Activated T-helper 17 cell treated with anti-CD3 and anti-CD28 coated beads, Interleukin-2, amount 50 U/mL, for 72 hours (primary cell): ENCODE measurements around the gene TTC17. TPM values are rescaled to one million over a fixed set of nuclear protein-coding genes. Genes with fewer than 3 reads are reported as not detected.
A peak's percentile ranks its signal among the peaks of the same experiment; 100 is the strongest.

Experiments used
- ATAC-seq: fragments of 150-1000 bp; cut with Tn5 transposase; replicated peaks from 2 replicates; pipeline ENCODE4 v1.10.0; 2021; ENCODE audit warnings: mild to moderate bottlenecking, moderate library complexity
- H3K27ac Mint-ChIP-seq: one replicate; pipeline ENCODE4 v1.8.0; 2022; ENCODE audit warnings: mixed read lengths
- H3K27me3 Mint-ChIP-seq: one replicate; pipeline ENCODE4 v1.8.0; 2022; ENCODE audit warnings: mixed read lengths
- H3K36me3 Mint-ChIP-seq: one replicate; pipeline ENCODE4 v1.8.0; 2022; ENCODE audit warnings: low read depth, mild to moderate bottlenecking, mixed read lengths
- H3K4me1 Mint-ChIP-seq: one replicate; pipeline ENCODE4 v1.8.0; 2022; ENCODE audit warnings: mixed read lengths
- H3K4me3 Mint-ChIP-seq: one replicate; pipeline ENCODE4 v1.8.0; 2022; ENCODE audit warnings: mild to moderate bottlenecking, mixed read lengths
- H3K9me3 Mint-ChIP-seq: one replicate; pipeline ENCODE4 v1.8.0; 2022; ENCODE audit warnings: mixed read lengths
- total RNA-seq, 2 donors: library from RNA; stranded (reverse); gene quantifications; one replicate each; pipeline ENCODE4 v1.2.3, GENCODE V29; 2022

TTC17 gene
- total RNA-seq, 2 donors from 2014 or later = 58.3 to 77.4 TPM

DNA sequence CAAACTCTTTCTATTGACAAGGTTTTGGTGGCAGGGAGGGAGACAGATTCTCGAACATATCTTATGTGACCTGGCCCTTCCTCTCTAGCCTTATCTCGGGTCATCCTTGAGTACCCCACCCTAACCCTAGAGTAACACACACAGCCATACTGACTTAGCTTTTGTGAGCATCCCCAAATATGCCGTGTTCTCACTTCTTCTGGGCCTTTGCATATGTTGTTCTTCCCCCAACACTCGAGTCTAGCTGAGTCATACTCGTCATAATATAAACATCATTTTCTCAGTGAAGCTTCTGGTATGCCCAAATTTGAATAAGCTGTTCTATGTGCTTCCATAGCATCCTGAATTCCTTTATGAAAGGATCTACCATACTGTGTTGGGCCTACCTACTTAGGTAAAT is 8.0 kb downstream of the TTC17 start:
- Mint-ChIP-seq H3K4me1 (peaks cover 26% of the 10 kb centered on the region), H3K9me3 (no peaks in the 10 kb centered on the region), H3K36me3 (peaks cover 65% of the 10 kb centered on the region), H3K27ac (peak overlapping the region; percentile 0), H3K4me3 (no peak overlapping the region), H3K27me3 (no peaks in the 10 kb centered on the region)
- no peak for ATAC-seq

DNA sequence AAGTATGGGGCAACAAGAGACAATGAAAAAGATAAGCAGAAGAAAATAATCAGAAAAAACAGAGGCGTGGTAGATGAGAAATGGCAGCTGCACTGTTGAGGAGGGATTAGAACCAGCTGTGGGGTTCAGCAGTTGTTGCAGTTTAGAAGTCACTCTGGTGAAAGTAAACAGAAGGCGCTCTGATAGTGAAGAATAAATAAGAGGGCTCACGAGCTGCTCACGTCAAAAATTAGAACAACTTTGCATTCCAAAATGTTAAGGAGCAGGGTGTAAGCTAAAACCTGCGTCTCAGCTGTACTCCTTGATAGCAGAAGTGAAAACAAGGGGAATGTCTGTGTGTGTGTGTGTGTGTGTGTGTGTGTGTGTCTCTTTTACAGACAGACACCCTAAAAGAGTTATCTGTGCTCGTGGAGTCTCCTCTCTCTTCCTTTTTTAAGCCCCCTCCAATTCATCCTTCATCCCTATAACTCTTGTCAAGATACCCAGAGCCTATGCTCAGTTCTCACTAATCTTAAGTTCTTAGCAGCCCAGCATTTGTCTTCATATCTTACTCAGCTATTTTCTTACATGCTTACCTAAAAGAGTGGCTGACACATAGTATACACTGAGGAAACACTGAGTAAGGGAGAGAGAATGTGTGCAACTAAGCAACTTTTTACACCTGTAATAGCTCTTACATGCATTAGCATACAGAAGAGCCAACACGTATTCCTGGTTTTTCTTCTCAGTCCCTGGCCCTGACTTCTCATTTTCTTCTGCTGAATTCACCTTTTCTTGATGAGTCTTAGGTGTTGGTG is 8.9 kb downstream of the TTC17 start:
- Mint-ChIP-seq H3K4me3 (no peak overlapping the region), H3K36me3 (peaks cover 69% of the 10 kb centered on the region), H3K27me3 (no peaks in the 10 kb centered on the region), H3K4me1 (peaks cover 26% of the 10 kb centered on the region), H3K27ac (peak overlapping the region; percentile 0), H3K9me3 (no peaks in the 10 kb centered on the region)
- peak; percentile 60 for ATAC-seq

DNA sequence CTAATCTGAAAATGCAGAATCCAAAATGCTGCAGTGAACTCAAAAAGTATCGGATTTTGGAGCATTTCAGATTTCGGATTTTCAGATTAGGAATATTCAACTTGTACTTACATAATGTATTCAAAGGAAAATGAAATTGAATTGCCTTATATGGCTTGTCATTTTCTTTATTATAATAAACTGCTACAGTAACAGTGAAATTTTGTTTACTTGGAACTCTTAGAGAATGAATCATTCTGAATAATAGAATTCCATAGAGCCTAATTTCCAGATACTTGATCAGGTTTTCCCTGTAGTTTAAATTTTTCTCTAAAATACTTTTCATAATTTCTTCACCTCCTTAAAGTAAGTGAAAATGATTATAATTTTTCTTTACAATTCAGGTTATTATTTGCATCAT is 17.3 kb downstream of the TTC17 start:
- Mint-ChIP-seq H3K4me3 (no peak overlapping the region), H3K27ac (no peak overlapping the region), H3K36me3 (peaks cover 58% of the 10 kb centered on the region), H3K9me3 (no peaks in the 10 kb centered on the region), H3K4me1 (peaks cover 9% of the 10 kb centered on the region), H3K27me3 (no peaks in the 10 kb centered on the region)
- no peak for ATAC-seq

DNA sequence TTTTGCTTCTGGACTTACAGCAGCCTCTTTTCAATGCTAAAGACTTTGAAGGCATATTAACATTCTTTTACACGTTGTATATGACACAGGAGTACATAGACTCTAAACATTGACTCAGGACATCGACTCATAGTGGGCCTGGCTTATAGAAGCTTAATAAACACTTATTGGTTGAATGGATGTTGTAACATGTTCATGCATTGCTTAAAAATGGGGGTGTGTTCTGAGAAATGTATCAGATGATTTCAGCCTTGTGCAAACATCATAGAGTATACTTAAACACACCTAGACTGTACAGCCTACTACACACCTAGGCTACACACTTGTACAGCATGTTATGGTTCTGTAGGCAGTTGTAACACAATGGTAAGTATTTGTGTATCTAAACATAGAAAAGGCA is 17.9 kb downstream of the TTC17 start:
- H3K4me1 Mint-ChIP-seq = peaks cover 9% of the 10 kb centered on the region
- H3K27me3 Mint-ChIP-seq = no peaks in the 10 kb centered on the region
- peaks cover 57% of the 10 kb centered on the region for H3K36me3 Mint-ChIP-seq
- H3K27ac Mint-ChIP-seq = peak overlapping the region; percentile 43
- ATAC-seq = no peak
- no peak overlapping the region for H3K4me3 Mint-ChIP-seq
- H3K9me3 Mint-ChIP-seq = no peaks in the 10 kb centered on the region

DNA sequence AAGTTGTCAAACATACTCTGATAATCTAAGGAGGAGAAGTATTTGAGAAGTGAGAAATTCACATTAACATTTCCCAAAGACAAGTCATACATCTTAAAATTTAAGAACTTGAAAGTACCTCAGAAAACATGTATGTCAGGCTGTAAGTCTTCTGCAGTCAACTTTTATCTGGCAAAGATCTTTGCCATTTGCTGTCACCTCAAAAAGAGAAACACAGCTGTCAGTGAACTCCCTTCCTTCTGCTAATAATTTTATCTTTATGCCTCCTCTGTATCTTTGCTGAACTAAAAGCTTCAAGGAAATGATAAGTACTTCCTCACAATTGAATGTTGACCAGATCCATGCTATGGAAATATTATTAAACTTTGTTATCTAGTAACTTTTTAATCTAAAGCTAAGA is 18.7 kb downstream of the TTC17 start:
- Mint-ChIP-seq H3K27ac (no peak overlapping the region), H3K36me3 (peaks cover 60% of the 10 kb centered on the region), H3K9me3 (no peaks in the 10 kb centered on the region), H3K4me1 (peaks cover 9% of the 10 kb centered on the region), H3K27me3 (no peaks in the 10 kb centered on the region), H3K4me3 (no peak overlapping the region)
- no peak for ATAC-seq

DNA sequence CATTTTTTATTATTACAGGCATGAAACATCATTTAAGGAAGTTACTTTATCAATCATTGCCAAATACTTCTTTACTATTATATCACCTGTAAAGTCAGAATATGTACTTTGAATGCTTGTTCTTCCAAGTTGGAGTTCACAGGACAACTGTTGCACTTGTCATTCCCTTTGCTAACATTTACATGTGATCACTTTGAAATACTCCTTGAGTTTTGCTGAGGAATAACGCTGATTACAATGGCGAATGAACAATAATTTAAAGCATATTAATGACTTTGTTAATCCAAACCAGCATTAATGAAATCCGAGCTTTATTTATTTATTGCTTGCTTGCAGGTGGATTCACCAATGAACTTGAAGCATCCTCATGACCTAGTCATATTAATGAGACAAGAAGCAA is 20.2 kb downstream of the TTC17 start:
- Mint-ChIP-seq H3K36me3 (peaks cover 60% of the 10 kb centered on the region), H3K4me3 (no peak overlapping the region), H3K9me3 (no peaks in the 10 kb centered on the region), H3K4me1 (peaks cover 9% of the 10 kb centered on the region), H3K27me3 (no peaks in the 10 kb centered on the region), H3K27ac (no peak overlapping the region)
- no peak for ATAC-seq

- no peak for ATAC-seq
- no peaks in the 10 kb centered on the region for H3K9me3 Mint-ChIP-seq
- no peak overlapping the region for H3K4me3 Mint-ChIP-seq
- H3K27ac Mint-ChIP-seq = peak overlapping the region; percentile 6
- peaks cover 58% of the 10 kb centered on the region for H3K36me3 Mint-ChIP-seq
- H3K27me3 Mint-ChIP-seq = no peaks in the 10 kb centered on the region
- no peaks in the 10 kb centered on the region for H3K4me1 Mint-ChIP-seq
Measured at GRCh38 chr11:43381802-43382201, 23.1 kb downstream of the TTC17 start.

GRCh38 chr11:43382614-43383013 is 23.9 kb downstream of the TTC17 start:
- Mint-ChIP-seq H3K36me3 (peaks cover 58% of the 10 kb centered on the region), H3K9me3 (no peaks in the 10 kb centered on the region), H3K27ac (no peak overlapping the region), H3K4me1 (no peaks in the 10 kb centered on the region), H3K4me3 (no peak overlapping the region), H3K27me3 (no peaks in the 10 kb centered on the region)
- ATAC-seq = no peak

DNA sequence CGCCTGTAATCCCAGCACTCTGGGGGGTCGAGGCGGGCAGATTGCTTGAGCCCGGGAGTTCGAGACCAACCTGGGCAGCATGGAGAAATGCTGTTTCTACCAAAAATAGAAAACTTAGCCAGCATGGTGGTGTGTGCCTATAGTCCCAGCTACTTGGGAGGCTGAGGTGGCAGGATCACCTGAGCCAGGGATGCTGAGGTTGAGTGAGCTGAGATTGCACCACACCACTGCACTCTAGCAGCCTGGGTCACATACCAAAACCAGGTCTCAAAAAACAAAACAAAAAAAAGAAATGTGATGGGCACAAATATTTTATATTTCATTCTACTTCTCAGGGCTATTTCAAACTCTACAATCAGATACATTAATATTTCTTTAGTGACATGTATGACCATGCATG is 25.7 kb downstream of the TTC17 start:
- Mint-ChIP-seq H3K27ac (no peak overlapping the region), H3K9me3 (no peaks in the 10 kb centered on the region), H3K4me1 (no peaks in the 10 kb centered on the region), H3K36me3 (peaks cover 62% of the 10 kb centered on the region), H3K4me3 (no peak overlapping the region), H3K27me3 (no peaks in the 10 kb centered on the region)
- ATAC-seq = no peak

- H3K4me3 Mint-ChIP-seq = peak overlapping the region; percentile 39
- H3K9me3 Mint-ChIP-seq = no peaks in the 10 kb centered on the region
- peaks cover 88% of the 10 kb centered on the region for H3K36me3 Mint-ChIP-seq
- H3K27me3 Mint-ChIP-seq = no peaks in the 10 kb centered on the region
- H3K4me1 Mint-ChIP-seq = peaks cover 8% of the 10 kb centered on the region
- H3K27ac Mint-ChIP-seq = peak overlapping the region; percentile 48
- ATAC-seq = peak; percentile 90
Measured at GRCh38 chr11:43392713-43393112, 34.0 kb downstream of the TTC17 start.

DNA sequence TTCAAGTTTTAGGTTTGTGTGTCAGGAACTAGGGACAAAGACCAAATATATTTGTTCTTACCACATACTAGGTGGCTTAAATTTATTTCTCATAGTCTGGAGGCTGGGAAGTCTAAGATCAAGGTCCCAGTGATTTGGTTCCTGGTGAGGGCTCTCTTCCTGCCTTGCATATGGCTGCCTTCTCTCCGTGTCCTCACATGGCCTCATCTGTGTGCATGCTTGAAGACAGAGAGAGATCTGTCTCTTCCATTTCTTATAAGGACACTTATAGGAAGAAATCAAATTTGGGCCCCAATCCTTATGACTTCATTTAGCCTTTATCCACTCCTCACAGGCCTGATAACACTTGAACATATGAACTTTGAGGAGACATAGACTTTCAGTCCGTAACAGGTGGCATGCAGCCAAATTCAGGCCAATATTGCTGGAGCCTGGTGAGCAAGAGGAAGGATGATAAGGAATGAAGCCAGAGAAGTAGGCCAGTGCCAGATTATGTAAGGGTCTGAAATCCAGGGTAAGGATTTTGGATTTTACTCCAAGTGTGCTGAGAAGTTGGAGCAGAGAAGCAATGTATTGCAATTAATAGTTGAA is 35.1 kb downstream of the TTC17 start:
- Mint-ChIP-seq H3K4me1 (peaks cover 8% of the 10 kb centered on the region), H3K4me3 (no peak overlapping the region), H3K27ac (no peak overlapping the region), H3K36me3 (peaks cover 96% of the 10 kb centered on the region), H3K9me3 (no peaks in the 10 kb centered on the region), H3K27me3 (no peaks in the 10 kb centered on the region)
- ATAC-seq = no peak

DNA sequence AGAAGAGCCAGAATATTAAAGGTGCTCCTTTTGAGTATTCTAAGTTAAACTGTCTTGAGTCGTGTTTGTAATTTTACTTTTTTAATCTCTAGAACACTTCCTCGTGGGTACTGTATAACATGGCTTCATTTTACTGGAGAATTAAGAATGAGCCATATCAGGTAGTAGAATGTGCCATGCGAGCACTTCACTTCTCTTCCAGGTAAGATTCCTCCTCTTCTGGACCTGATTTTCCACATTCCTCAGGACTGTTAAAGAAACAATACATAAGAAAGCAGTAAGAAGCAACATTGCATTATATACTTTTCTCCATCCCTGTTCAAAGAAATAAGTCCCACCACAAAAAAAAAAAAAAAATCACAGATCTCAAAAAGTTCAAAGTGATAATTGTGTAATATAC is 37.9 kb downstream of the TTC17 start:
- no peak overlapping the region for H3K27ac Mint-ChIP-seq
- ATAC-seq = no peak
- H3K4me1 Mint-ChIP-seq = peaks cover 17% of the 10 kb centered on the region

DNA sequence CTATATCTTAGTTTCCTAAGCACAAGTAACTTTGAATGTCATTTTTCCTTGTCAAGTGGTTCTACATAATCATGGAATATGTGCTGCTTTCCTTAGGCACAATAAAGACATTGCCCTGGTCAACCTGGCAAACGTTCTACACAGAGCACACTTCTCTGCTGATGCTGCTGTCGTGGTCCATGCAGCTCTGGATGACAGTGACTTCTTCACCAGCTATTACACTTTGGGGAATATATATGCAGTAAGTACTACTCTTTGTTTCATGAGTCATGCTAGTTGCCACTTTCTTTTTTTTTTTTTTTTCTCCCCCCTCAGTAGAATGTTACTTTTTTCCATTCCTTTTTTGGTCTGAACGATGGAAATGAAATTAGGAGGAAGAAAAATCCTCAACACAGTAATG is 38.5 kb downstream of the TTC17 start:
- Mint-ChIP-seq H3K36me3 (peaks cover 96% of the 10 kb centered on the region), H3K27me3 (no peaks in the 10 kb centered on the region), H3K4me1 (peaks cover 17% of the 10 kb centered on the region), H3K9me3 (no peaks in the 10 kb centered on the region), H3K27ac (no peak overlapping the region), H3K4me3 (no peak overlapping the region)
- ATAC-seq = peak; percentile 64

More for the DNA sequence above, 37.9 kb downstream of the TTC17 start:
- no peaks in the 10 kb centered on the region for H3K9me3 Mint-ChIP-seq
- no peak overlapping the region for H3K4me3 Mint-ChIP-seq
- H3K27me3 Mint-ChIP-seq = no peaks in the 10 kb centered on the region
- H3K36me3 Mint-ChIP-seq = peaks cover 96% of the 10 kb centered on the region

DNA sequence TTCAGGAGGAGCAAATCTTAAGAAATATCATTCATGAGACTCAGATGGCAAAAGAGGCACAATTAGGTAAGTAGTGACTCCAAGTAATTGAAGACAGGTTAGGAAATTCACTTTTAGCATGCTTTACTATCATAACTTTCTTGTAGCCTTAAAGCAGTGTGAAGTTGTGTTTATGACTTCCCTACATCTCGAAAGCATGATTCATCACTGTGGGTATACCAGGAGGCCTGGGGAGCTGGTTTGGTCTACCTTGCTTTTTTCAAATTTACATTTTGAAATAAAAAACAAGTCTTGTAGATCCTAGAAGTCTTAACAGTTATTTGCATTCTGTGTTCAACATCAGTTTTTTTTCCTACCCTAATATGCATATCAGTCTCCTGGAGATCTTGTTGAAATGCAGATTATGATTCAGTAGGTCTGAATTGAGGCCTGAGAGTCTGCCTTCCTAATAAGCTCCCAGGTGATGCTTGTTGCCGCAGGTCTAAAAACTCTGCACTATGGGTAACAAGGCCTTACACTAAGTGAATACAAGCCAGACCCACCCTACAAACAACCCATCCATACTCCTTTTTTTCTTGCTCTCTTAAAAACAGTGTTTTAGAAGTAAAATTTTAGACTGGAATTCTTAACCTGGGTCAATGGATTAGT is 41.4 kb downstream of the TTC17 start:
- Mint-ChIP-seq H3K9me3 (no peaks in the 10 kb centered on the region), H3K27me3 (no peaks in the 10 kb centered on the region), H3K36me3 (peaks cover 96% of the 10 kb centered on the region), H3K4me3 (peak overlapping the region; percentile 9), H3K4me1 (peaks cover 14% of the 10 kb centered on the region), H3K27ac (peak overlapping the region; percentile 83)
- ATAC-seq = peak; percentile 84

- Mint-ChIP-seq H3K4me3 (no peak overlapping the region), H3K36me3 (peaks cover 100% of the 10 kb centered on the region), H3K4me1 (peaks cover 14% of the 10 kb centered on the region), H3K27ac (peak overlapping the region; percentile 63), H3K27me3 (no peaks in the 10 kb centered on the region), H3K9me3 (no peaks in the 10 kb centered on the region)
- no peak for ATAC-seq
Measured at GRCh38 chr11:43401252-43401651, 42.5 kb downstream of the TTC17 start.
